GM13976 (cell line): ENCODE data around the gene TLCD3A.
"Not testable (repeated sequence)": the region's sequence is repeated elsewhere in the genome, so short reads cannot be mapped to it uniquely, and the experiment has no call there.

Experiments
- DNase-seq: peaks from one replicate; pipeline ENCODE4 v3.0.0; 2012; ENCODE audit warnings: low spot score
- CTCF ChIP-seq: IDR thresholded peaks from 2 replicates; pipeline ENCODE4 v1.5.1; 2012; ENCODE audit warnings: borderline replicate concordance, mild to moderate bottlenecking; ENCODE audit not compliant: insufficient read depth; ENCODE audit errors: extremely low read depth, missing control alignments, control extremely low read depth
- in situ Hi-C: fragments of 300-500 bp; cut with MboI; formaldehyde crosslinking; loops from one replicate; pipeline ENCODE4 v1.12.0; 2022; ENCODE audit warnings: low sequenced_read_pairs, mixed read lengths, inconsistent platforms; ENCODE audit not compliant: unreplicated experiment

The TLCD3A gene

GRCh38 chr17:787641-788221, 55.3 kb downstream of the TLCD3A start:
- no peak for DNase-seq
- no peak for TF ChIP-seq CTCF
- in situ Hi-C loops = no loop called here

- TF ChIP-seq CTCF = no peak
- in situ Hi-C loops = no loop called here
- DNase-seq = no peak
Observed at GRCh38 chr17:788551-788950, 56.2 kb downstream of the TLCD3A start.

- DNase-seq = no peak
- in situ Hi-C loops = no loop called here
- TF ChIP-seq CTCF = no peak
Observed at GRCh38 chr17:789160-789840, 56.9 kb downstream of the TLCD3A start.

GRCh38 chr17:789931-790873, 57.8 kb downstream of the TLCD3A start:
- DNase-seq = not testable (repeated sequence)
- in situ Hi-C loops = loop anchor here (10.0 kb wide), 1 partner anchor 195 kb away; no protein-coding TSS in a partner anchor

- DNase-seq = not testable (repeated sequence)
- in situ Hi-C loops = loop anchor here (10.0 kb wide), 1 partner anchor 194 kb away; no protein-coding TSS in a partner anchor
Observed at GRCh38 chr17:790874-791247, 58.5 kb downstream of the TLCD3A start.

GRCh38 chr17:791829-792228, 59.4 kb downstream of the TLCD3A start:
- no peak for TF ChIP-seq CTCF
- in situ Hi-C loops = loop anchor here (10.0 kb wide), 1 partner anchor 193 kb away; no protein-coding TSS in a partner anchor

GRCh38 chr17:792277-792676, 59.9 kb downstream of the TLCD3A start:
- no peak for TF ChIP-seq CTCF
- no peak for DNase-seq
- in situ Hi-C loops = loop anchor here (10.0 kb wide), 1 partner anchor 193 kb away; no protein-coding TSS in a partner anchor

More at GRCh38 chr17:791829-792228, 59.4 kb downstream of the TLCD3A start:
- DNase-seq = no peak
